ENCODE results near the gene P2RX3. TPM values are rescaled to one million over a fixed set of nuclear protein-coding genes. Genes with fewer than 3 reads are reported as not detected.
"Not testable (repeated sequence)": the region's sequence is repeated elsewhere in the genome, so short reads cannot be mapped to it uniquely, and the experiment has no call there.

P2RX3 gene
- total RNA-seq, 2 donors from 2014 or later, result not detected

GRCh38 chr11:57399972-57400578 lies 61.9 kb downstream of the P2RX3 start:
- H3K27ac Mint-ChIP-seq, result no peak overlapping the region
- H3K4me1 ChIP-seq (ENCODE audit: control insufficient read depth, insufficient read depth, low read length), result no peaks in the 10 kb centered on the region
- 85 to 95% methylated on average over 3 to 4 of the region's 4 CpGs for WGBS, 2 experiments (ENCODE audit: insufficient coverage in 1 of 2, insufficient read length in 1 of 2)
- H3K27ac ChIP-seq (ENCODE audit: low read depth, low read length), result no peak overlapping the region
- H3K27me3 Mint-ChIP-seq (ENCODE audit: insufficient read depth), result no peaks in the 10 kb centered on the region
- DNase-seq, result no peak
- H3K4me3 Mint-ChIP-seq, result no peak overlapping the region
- TF ChIP-seq, protein P1, sequence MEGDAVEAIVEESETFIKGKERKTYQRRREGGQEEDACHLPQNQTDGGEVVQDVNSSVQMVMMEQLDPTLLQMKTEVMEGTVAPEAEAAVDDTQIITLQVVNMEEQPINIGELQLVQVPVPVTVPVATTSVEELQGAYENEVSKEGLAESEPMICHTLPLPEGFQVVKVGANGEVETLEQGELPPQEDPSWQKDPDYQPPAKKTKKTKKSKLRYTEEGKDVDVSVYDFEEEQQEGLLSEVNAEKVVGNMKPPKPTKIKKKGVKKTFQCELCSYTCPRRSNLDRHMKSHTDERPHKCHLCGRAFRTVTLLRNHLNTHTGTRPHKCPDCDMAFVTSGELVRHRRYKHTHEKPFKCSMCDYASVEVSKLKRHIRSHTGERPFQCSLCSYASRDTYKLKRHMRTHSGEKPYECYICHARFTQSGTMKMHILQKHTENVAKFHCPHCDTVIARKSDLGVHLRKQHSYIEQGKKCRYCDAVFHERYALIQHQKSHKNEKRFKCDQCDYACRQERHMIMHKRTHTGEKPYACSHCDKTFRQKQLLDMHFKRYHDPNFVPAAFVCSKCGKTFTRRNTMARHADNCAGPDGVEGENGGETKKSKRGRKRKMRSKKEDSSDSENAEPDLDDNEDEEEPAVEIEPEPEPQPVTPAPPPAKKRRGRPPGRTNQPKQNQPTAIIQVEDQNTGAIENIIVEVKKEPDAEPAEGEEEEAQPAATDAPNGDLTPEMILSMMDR (conservative IDR thresholded peaks at IDR 0.05), result no peak
- H3K36me3 Mint-ChIP-seq (ENCODE audit: low read depth), result no peaks in the 10 kb centered on the region
- H3K9me3 Mint-ChIP-seq, result no peaks in the 10 kb centered on the region
- H3K27me3 ChIP-seq (ENCODE audit: control insufficient read depth, insufficient read depth, low read length, poor library complexity, severe bottlenecking), result peaks cover 43% of the 10 kb centered on the region
- no peaks in the 10 kb centered on the region for H3K36me3 ChIP-seq (ENCODE audit: control insufficient read depth, insufficient read depth, low read length)
- no peak overlapping the region for H3K9ac ChIP-seq (ENCODE audit: extremely low read depth, low read length, poor library complexity, severe bottlenecking)
- H3K4me3 ChIP-seq (ENCODE audit: low read length), result no peak overlapping the region
- no peaks in the 10 kb centered on the region for H3K9me3 ChIP-seq (ENCODE audit: control insufficient read depth, low read length)
- H3K4me1 Mint-ChIP-seq, result peaks cover 7% of the 10 kb centered on the region

- Mint-ChIP-seq H3K36me3 (ENCODE audit: low read depth) (peaks cover under 1% of the 10 kb centered on the region), H3K4me1 (peaks cover 7% of the 10 kb centered on the region), H3K27me3 (ENCODE audit: insufficient read depth) (no peaks in the 10 kb centered on the region), H3K27ac (no peak overlapping the region), H3K9me3 (no peaks in the 10 kb centered on the region), H3K4me3 (no peak overlapping the region)
- H3K36me3 ChIP-seq (ENCODE audit: control insufficient read depth, insufficient read depth, low read length), result no peaks in the 10 kb centered on the region
- WGBS, 2 experiments (ENCODE audit: insufficient coverage in 1 of 2, insufficient read length in 1 of 2), result 62 to 63% methylated on average over 2 to 6 of the region's 6 CpGs
- H3K4me3 ChIP-seq (ENCODE audit: low read length), result no peak overlapping the region
- no peak overlapping the region for H3K27ac ChIP-seq (ENCODE audit: low read depth, low read length)
- DNase-seq, result peak; percentile 58
- peaks cover 22% of the 10 kb centered on the region for H3K27me3 ChIP-seq (ENCODE audit: control insufficient read depth, insufficient read depth, low read length, poor library complexity, severe bottlenecking)
- TF ChIP-seq, protein P1 (conservative IDR thresholded peaks at IDR 0.05), result no peak
- no peaks in the 10 kb centered on the region for H3K4me1 ChIP-seq (ENCODE audit: control insufficient read depth, insufficient read depth, low read length)
- H3K9me3 ChIP-seq (ENCODE audit: control insufficient read depth, low read length), result no peaks in the 10 kb centered on the region
- H3K9ac ChIP-seq (ENCODE audit: extremely low read depth, low read length, poor library complexity, severe bottlenecking), result no peak overlapping the region
Observed at GRCh38 chr11:57402188-57403002, 64.2 kb downstream of the P2RX3 start.

DNA sequence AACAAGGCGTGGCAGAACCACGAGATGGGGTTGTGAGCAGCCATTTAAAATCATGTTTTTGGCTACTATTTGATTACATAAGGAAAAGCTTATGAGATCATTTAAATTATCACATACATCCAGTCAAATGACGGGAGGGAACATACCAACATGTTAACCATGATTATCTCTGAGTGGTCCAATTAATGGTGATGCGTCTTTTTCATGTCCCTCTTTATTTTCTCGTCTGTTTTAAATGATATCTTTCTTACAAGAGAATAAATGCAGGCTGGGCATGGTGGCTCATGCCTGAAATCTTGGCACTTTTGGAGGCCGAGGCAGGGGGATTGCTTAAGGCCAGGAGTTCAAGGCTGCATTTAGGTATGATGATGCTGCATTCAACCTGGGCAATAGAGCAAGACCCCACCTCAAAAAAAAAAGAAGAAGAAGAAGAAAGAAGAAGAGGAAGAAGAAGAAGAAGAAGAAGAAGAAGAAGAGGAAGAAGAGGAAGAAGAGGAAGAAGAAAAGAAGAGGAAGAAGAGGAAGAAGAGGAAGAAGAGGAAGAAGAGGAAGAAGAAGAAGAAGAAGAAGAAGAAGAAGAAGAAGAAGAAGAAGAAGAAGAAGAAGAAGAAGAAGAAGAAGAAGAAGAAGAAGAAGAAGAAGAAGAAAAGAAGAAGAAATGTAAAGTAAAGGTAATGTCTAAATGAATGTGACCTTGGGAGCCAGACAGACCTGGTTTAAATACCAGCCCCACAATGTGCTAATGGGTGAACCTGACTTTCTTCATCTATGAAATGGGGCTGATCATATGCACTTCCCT lies 65.0 kb downstream of the P2RX3 start:
- H3K27ac Mint-ChIP-seq; H3K4me3 ChIP-seq (ENCODE audit: low read length); H3K4me1 Mint-ChIP-seq; H3K27me3 Mint-ChIP-seq (ENCODE audit: insufficient read depth); DNase-seq; H3K4me3 Mint-ChIP-seq; H3K36me3 Mint-ChIP-seq (ENCODE audit: low read depth); H3K9me3 Mint-ChIP-seq; H3K4me1 ChIP-seq (ENCODE audit: control insufficient read depth, insufficient read depth, low read length); H3K36me3 ChIP-seq (ENCODE audit: control insufficient read depth, insufficient read depth, low read length); H3K9ac ChIP-seq (ENCODE audit: extremely low read depth, low read length, poor library complexity, severe bottlenecking); H3K27ac ChIP-seq (ENCODE audit: low read depth, low read length); H3K9me3 ChIP-seq (ENCODE audit: control insufficient read depth, low read length): not testable (repeated sequence)
- WGBS, 2 experiments (ENCODE audit: insufficient coverage in 1 of 2, insufficient read length in 1 of 2), result 89 to 96% methylated on average over 2 to 6 of the region's 6 CpGs
- peaks cover 15% of the 10 kb centered on the region for H3K27me3 ChIP-seq (ENCODE audit: control insufficient read depth, insufficient read depth, low read length, poor library complexity, severe bottlenecking)

All from endodermal cell (in vitro differentiated cells).